ENCODE results near the gene MKX.

GRCh38 chr10:27748601-27749000 is 3.0 kb upstream of the MKX start:
- no peak for TF ChIP-seq CTCF (IDR thresholded peaks at IDR 0.05)
- TF ChIP-seq EP300 (IDR thresholded peaks at IDR 0.05), result no peak

Measured in tibial nerve (tissue), 4 donors.